Trophoblast cell (in vitro differentiated cells and primary cell): Measurements from ENCODE around the gene IL1RAP.

ENCODE experiments used
- DNase-seq, 2 donors: peaks; one replicate each; pipeline ENCODE4 v3.0.0-alpha.2; 2016
- H2AFZ ChIP-seq: 2 replicates; pipeline ENCODE4 v1.6.1; 2013; ENCODE audit warnings: low read length, moderate library complexity, mild to moderate bottlenecking; ENCODE audit not compliant: insufficient read depth, poor library complexity
- H2AK5ac ChIP-seq: 2 replicates; pipeline ENCODE4 v1.6.1; 2013; ENCODE audit warnings: mild to moderate bottlenecking, low read length
- H2BK120ac ChIP-seq: 2 replicates; pipeline ENCODE4 v1.6.1; 2013; ENCODE audit warnings: low read length, mild to moderate bottlenecking, moderate library complexity; ENCODE audit not compliant: insufficient read depth, poor library complexity
- H2BK12ac ChIP-seq: 2 replicates; pipeline ENCODE4 v1.6.1; 2013; ENCODE audit warnings: mild to moderate bottlenecking, low read length, moderate library complexity
- H2BK5ac ChIP-seq: 2 replicates; pipeline ENCODE4 v1.6.1; 2013; ENCODE audit warnings: low read length, low read depth, moderate library complexity, mild to moderate bottlenecking; ENCODE audit not compliant: poor library complexity
- H3K14ac ChIP-seq: 2 replicates; pipeline ENCODE4 v1.6.1; 2013; ENCODE audit warnings: mild to moderate bottlenecking, low read length
- H3K18ac ChIP-seq: 2 replicates; pipeline ENCODE4 v1.6.1; 2013; ENCODE audit warnings: mild to moderate bottlenecking, low read length
- H3K23ac ChIP-seq: 2 replicates; pipeline ENCODE4 v1.6.1; 2013; ENCODE audit warnings: low read length
- H3K27ac ChIP-seq: 2 replicates; pipeline ENCODE4 v1.5.1; 2013; ENCODE audit warnings: low read depth, mild to moderate bottlenecking, inconsistent platforms, low read length, moderate library complexity
- H3K27me3 ChIP-seq: 2 replicates; pipeline ENCODE4 v1.6.1; 2013; ENCODE audit warnings: inconsistent platforms, mild to moderate bottlenecking, low read length, moderate library complexity; ENCODE audit not compliant: insufficient read depth
- H3K36me3 ChIP-seq, 2 experiments: 1 replicate in 1 of 2; 2 replicates in 1 of 2; pipeline ENCODE4 v1.6.1; 2013; ENCODE audit warnings: low read length in 2 of 2, mild to moderate bottlenecking in 2 of 2, moderate library complexity in 1 of 2; ENCODE audit not compliant: insufficient read depth in 2 of 2, control insufficient read depth in 1 of 2
- H3K4ac ChIP-seq: 2 replicates; pipeline ENCODE4 v1.6.1; 2013; ENCODE audit warnings: low read depth, mild to moderate bottlenecking, low read length, moderate library complexity
- H3K4me1 ChIP-seq, 2 experiments: 1 replicate in 1 of 2; 2 replicates in 1 of 2; pipeline ENCODE4 v1.6.1; 2013; ENCODE audit warnings: low read length in 2 of 2, mild to moderate bottlenecking in 2 of 2, moderate library complexity in 1 of 2; ENCODE audit not compliant: insufficient read depth in 2 of 2, control insufficient read depth in 1 of 2
- H3K4me2 ChIP-seq: 2 replicates; pipeline ENCODE4 v1.6.1; 2013; ENCODE audit warnings: inconsistent platforms, mild to moderate bottlenecking, low read length, moderate library complexity
- H3K4me3 ChIP-seq: 2 replicates; pipeline ENCODE4 v1.5.1; 2013; ENCODE audit warnings: mild to moderate bottlenecking, low read depth, low read length, inconsistent platforms
- H3K79me1 ChIP-seq: one replicate; pipeline ENCODE4 v1.6.1; 2013; ENCODE audit warnings: low read length
- H3K79me2 ChIP-seq: 2 replicates; pipeline ENCODE4 v1.6.1; 2013; ENCODE audit warnings: low read length, mild to moderate bottlenecking; ENCODE audit not compliant: control insufficient read depth, insufficient read depth, poor library complexity
- H3K9ac ChIP-seq: 2 replicates; pipeline ENCODE4 v1.6.1; 2013; ENCODE audit warnings: mild to moderate bottlenecking, low read length
- H3K9me3 ChIP-seq: 2 replicates; pipeline ENCODE4 v1.6.1; 2013; ENCODE audit warnings: low read depth, mild to moderate bottlenecking, control low read depth, inconsistent platforms, low read length; ENCODE audit not compliant: insufficient read depth
- H4K12ac ChIP-seq: 2 replicates; pipeline ENCODE4 v1.6.1; 2013; ENCODE audit warnings: low read depth, mild to moderate bottlenecking, low read length, moderate library complexity
- H4K8ac ChIP-seq: 2 replicates; pipeline ENCODE4 v1.6.1; 2013; ENCODE audit warnings: low read depth, mild to moderate bottlenecking, low read length, moderate library complexity
- H4K91ac ChIP-seq: one replicate; pipeline ENCODE4 v1.6.1; 2013; ENCODE audit warnings: low read depth, mild to moderate bottlenecking, low read length, moderate library complexity
- WGBS: extraction: QIAGEN DNeasy Blood & Tissue Kit; methylation state at CpG from one replicate; pipeline ENCODE4 v1.1.7; 2013; ENCODE audit warnings: missing lambda C conversion rate; ENCODE audit not compliant: insufficient read length, insufficient coverage; ENCODE audit errors: extremely low coverage; 5-methylcytosine and 5-hydroxymethylcytosine counted together

Gene IL1RAP

DNA sequence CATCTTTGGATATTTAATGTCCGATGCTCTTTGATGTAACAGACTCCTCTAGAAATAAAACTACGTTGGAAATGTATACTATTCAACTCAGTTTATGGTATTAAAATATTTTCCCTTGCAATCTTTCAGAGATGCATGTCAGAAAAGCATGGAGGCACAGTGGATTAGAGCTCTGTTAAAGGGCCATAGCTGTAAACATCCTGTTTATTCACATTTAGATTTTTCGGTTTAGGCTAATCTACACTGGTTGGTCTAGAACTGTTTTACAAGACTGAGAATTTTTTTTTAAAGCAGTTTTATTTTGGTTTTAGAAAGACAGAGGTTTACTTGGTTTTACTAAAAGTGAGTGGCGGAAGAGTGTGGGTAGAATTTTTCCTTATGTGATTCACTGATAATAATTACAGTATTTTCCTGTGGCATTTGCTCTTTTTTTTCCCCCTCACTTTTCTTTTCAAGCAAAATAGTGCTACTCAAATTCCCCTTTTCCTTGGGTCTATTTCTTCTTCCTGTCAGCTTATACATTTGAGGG is 132.1 kb downstream of the IL1RAP start:
- Histone ChIP-seq H3K9ac (no peak overlapping the region), H3K4me1 (no peaks in the 10 kb centered on the region), H3K27me3 (no peaks in the 10 kb centered on the region), H2AFZ (no peak overlapping the region), H3K4me3 (no peak overlapping the region), H3K36me3 (no peaks in the 10 kb centered on the region), H3K79me1 (no peaks in the 10 kb centered on the region), H3K9me3 (no peaks in the 10 kb centered on the region), H3K14ac (no peak overlapping the region), H3K18ac (no peak overlapping the region), H3K79me2 (no peaks in the 10 kb centered on the region), H3K4me2 (no peak overlapping the region), H3K27ac (no peak overlapping the region), H2BK5ac (no peak overlapping the region), H3K4ac (no peak overlapping the region), H4K91ac (no peak overlapping the region), H2AK5ac (no peak overlapping the region), H3K23ac (no peak overlapping the region), H2BK12ac (no peak overlapping the region), H2BK120ac (no peak overlapping the region), H4K8ac (no peak overlapping the region), H4K12ac (no peak overlapping the region)
- no CpG with 5 or more reads among the region's 4 CpGs for WGBS
- no peak for DNase-seq

DNA sequence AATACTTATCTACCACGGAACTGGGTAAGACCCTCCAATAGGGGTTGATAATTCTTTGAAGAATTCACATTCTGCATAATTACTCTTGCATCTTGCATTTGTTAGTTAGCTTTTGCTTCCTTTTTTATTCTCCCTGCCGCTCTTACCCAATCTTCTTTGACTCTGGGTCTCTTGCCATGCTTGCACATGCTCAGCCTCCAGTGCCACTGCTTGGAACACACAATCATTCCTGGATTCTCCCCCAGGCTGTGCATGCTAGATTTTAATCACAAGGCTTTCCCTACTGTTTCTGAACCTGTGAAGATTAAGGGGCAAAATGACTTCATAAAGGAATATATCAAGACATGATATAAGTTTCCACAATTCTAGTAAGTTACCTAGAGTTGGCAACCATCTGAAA is 133.1 kb downstream of the IL1RAP start:
- no peak overlapping the region for H3K4me3 ChIP-seq
- no peak overlapping the region for H3K9ac ChIP-seq
- H3K36me3 ChIP-seq = no peaks in the 10 kb centered on the region
- no peak overlapping the region for H3K27ac ChIP-seq
- H3K79me2 ChIP-seq = no peaks in the 10 kb centered on the region
- H4K12ac ChIP-seq = no peak overlapping the region
- no peaks in the 10 kb centered on the region for H3K79me1 ChIP-seq
- H3K23ac ChIP-seq = no peak overlapping the region
- no peak overlapping the region for H2BK5ac ChIP-seq
- H3K27me3 ChIP-seq = no peaks in the 10 kb centered on the region
- H3K4me1 ChIP-seq = no peaks in the 10 kb centered on the region
- no peak overlapping the region for H3K18ac ChIP-seq
- no peaks in the 10 kb centered on the region for H3K9me3 ChIP-seq
- H3K4ac ChIP-seq = no peak overlapping the region
- H2AFZ ChIP-seq = no peak overlapping the region
- no peak overlapping the region for H4K8ac ChIP-seq
- H3K14ac ChIP-seq = no peak overlapping the region
- H2BK12ac ChIP-seq = no peak overlapping the region
- DNase-seq = peak; percentile 38 to 68
- no peak overlapping the region for H4K91ac ChIP-seq
- H2BK120ac ChIP-seq = no peak overlapping the region
- H3K4me2 ChIP-seq = no peak overlapping the region
- no peak overlapping the region for H2AK5ac ChIP-seq
- WGBS = no CpG with 5 or more reads among the region's 2 CpGs

DNA sequence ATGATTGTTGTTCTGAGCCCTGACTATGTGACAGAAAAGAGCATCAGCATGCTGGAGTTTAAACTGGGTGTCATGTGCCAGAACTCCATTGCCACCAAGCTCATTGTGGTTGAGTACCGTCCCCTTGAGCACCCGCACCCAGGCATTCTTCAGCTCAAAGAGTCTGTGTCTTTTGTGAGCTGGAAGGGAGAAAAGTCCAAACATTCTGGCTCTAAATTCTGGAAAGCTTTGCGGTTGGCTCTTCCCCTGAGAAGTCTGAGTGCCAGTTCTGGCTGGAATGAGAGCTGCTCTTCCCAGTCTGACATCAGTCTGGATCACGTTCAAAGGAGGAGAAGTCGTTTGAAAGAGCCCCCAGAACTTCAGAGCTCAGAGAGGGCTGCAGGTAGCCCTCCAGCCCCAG is 142.0 kb downstream of the IL1RAP start:
- no peaks in the 10 kb centered on the region for H3K27me3 ChIP-seq
- no peak overlapping the region for H2AFZ ChIP-seq
- H2BK5ac ChIP-seq = no peak overlapping the region
- H2BK120ac ChIP-seq = no peak overlapping the region
- H3K4ac ChIP-seq = no peak overlapping the region
- H3K4me2 ChIP-seq = no peak overlapping the region
- no peak overlapping the region for H4K8ac ChIP-seq
- WGBS = no CpG with 5 or more reads among the region's 5 CpGs
- H3K4me1 ChIP-seq = no peaks in the 10 kb centered on the region
- no peak overlapping the region for H2BK12ac ChIP-seq
- no peaks in the 10 kb centered on the region for H3K79me1 ChIP-seq
- no peak for DNase-seq
- H3K9ac ChIP-seq = no peak overlapping the region
- H3K14ac ChIP-seq = no peak overlapping the region
- H3K36me3 ChIP-seq = no peaks in the 10 kb centered on the region
- no peak overlapping the region for H3K27ac ChIP-seq
- H3K79me2 ChIP-seq = no peaks in the 10 kb centered on the region
- no peak overlapping the region for H2AK5ac ChIP-seq
- no peaks in the 10 kb centered on the region for H3K9me3 ChIP-seq
- H4K12ac ChIP-seq = no peak overlapping the region
- no peak overlapping the region for H3K23ac ChIP-seq
- H3K4me3 ChIP-seq = no peak overlapping the region
- no peak overlapping the region for H4K91ac ChIP-seq
- no peak overlapping the region for H3K18ac ChIP-seq

DNA sequence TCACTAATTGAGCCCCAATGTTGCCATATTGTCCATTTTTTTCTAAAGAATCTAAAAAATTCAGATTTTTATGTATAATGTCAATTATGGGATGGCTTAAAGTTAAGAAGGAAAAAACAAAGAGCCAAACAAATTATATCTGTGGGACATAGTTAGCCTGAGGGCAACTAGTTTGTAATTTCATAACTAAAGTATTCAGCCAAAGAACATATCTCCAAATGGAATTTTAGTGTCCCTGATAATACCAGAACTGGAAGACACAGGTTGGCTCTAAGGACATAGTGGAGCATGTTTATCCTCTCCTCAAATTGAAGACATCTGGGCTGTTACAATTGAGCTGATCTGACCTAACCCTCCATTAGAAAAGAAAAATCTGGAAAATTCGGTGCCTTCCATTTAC is 144.2 kb downstream of the IL1RAP start:
- no peaks in the 10 kb centered on the region for H3K79me2 ChIP-seq
- H4K8ac ChIP-seq = no peak overlapping the region
- no peaks in the 10 kb centered on the region for H3K4me1 ChIP-seq
- no peak overlapping the region for H4K12ac ChIP-seq
- no peak overlapping the region for H2BK12ac ChIP-seq
- H3K4me3 ChIP-seq = no peak overlapping the region
- H3K27ac ChIP-seq = no peak overlapping the region
- H3K79me1 ChIP-seq = no peaks in the 10 kb centered on the region
- no peak overlapping the region for H2BK120ac ChIP-seq
- H3K9ac ChIP-seq = no peak overlapping the region
- H3K4me2 ChIP-seq = no peak overlapping the region
- H3K18ac ChIP-seq = no peak overlapping the region
- H4K91ac ChIP-seq = no peak overlapping the region
- H2BK5ac ChIP-seq = no peak overlapping the region
- no peak overlapping the region for H2AK5ac ChIP-seq
- H3K4ac ChIP-seq = no peak overlapping the region
- DNase-seq = peak in 1 of 2 donors; percentile 78
- H3K36me3 ChIP-seq = no peaks in the 10 kb centered on the region
- no peak overlapping the region for H2AFZ ChIP-seq
- no peak overlapping the region for H3K14ac ChIP-seq
- H3K23ac ChIP-seq = no peak overlapping the region
- H3K27me3 ChIP-seq = no peaks in the 10 kb centered on the region
- no peaks in the 10 kb centered on the region for H3K9me3 ChIP-seq
- WGBS = no CpG with 5 or more reads among the region's 1 CpG
